Measurements from ENCODE around the gene APOA1.

APOA1 gene

DNA sequence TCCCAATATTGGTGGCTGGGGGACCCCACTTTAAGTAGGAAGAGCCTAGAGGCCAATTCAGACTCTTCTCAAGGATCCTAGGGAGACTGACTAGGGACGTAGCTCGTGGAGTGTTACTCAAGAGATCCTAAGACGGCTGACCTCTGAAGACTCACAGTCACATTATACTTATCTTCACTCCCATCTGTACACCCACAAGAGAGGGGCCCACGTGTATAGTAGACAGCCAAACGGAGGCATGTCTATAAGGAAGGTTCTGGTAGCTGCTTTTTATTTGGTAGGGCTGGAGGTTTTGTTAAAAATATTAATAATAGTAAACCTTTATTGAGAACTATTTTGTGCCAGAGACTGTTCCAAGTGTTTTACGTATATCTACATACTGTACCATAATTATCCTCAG, 22.9 kb upstream of the APOA1 start:
- Histone ChIP-seq H3K9me3 (ENCODE audit: control insufficient read depth, low read length) (no peaks in the 10 kb centered on the region), H3K4me1 (ENCODE audit: control insufficient read depth, insufficient read depth, low read length) (no peaks in the 10 kb centered on the region), H3K27ac (ENCODE audit: insufficient read depth, low read depth, low read length, poor library complexity, severe bottlenecking) (no peak overlapping the region), H3K36me3 (ENCODE audit: control insufficient read depth, insufficient read depth, low read length) (peaks cover 34% of the 10 kb centered on the region), H3K4me3 (ENCODE audit: insufficient read depth, low read depth, low read length) (no peak overlapping the region), H3K27me3 (ENCODE audit: control insufficient read depth, insufficient read depth, low read length, poor library complexity, severe bottlenecking) (no peaks in the 10 kb centered on the region)
- WGBS, 2 experiments: 87 to 98% methylated on average over 3 to 4 of the region's 6 CpGs

DNA sequence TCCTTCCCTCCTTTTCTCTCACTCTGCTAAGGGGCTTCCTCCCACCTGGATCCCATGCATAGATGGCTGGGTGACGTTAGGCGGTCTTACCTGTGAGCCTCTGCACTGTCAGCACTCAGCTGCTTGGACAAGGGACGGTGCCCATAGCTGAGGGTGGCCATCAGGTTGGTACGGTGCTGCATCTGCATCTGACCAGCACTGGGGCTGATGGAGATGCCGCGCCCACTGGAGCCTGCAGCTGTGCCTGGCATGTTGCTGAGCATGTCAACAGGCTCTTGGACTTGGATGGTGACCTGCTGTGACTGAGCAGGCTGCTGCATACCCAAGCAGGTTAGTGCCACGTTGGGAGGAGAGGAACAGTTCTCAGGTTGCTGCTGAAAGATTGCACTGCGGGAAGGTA, 21.8 kb upstream of the APOA1 start:
- Histone ChIP-seq H3K4me3 (ENCODE audit: insufficient read depth, low read depth, low read length) (no peak overlapping the region), H3K27me3 (ENCODE audit: control insufficient read depth, insufficient read depth, low read length, poor library complexity, severe bottlenecking) (no peaks in the 10 kb centered on the region), H3K27ac (ENCODE audit: insufficient read depth, low read depth, low read length, poor library complexity, severe bottlenecking) (no peak overlapping the region), H3K4me1 (ENCODE audit: control insufficient read depth, insufficient read depth, low read length) (no peaks in the 10 kb centered on the region), H3K9me3 (ENCODE audit: control insufficient read depth, low read length) (no peaks in the 10 kb centered on the region), H3K36me3 (ENCODE audit: control insufficient read depth, insufficient read depth, low read length) (peaks cover 36% of the 10 kb centered on the region)
- 95% methylated on average over 8 of the region's 8 CpGs for WGBS, 2 experiments

DNA sequence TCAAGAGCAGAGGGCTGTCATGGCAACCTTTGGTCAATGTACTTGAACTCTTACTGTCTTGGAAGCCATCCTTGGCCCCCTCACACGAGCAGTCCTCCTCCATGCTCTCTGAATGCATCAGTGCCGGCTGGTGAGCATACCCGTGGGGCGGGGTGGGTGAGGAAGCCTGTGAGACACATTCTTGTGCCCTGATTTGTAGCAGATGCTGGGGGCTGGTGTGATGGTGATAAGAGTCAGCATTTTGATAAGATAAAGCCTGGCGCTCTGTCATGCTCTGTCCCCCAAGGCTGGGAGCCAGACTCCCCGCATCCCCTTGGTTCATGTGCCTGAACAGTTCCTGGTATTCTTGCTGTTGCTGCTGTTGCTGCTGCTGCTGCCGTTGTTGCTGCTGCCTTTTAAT, 20.5 kb upstream of the APOA1 start:
- Histone ChIP-seq H3K27me3 (ENCODE audit: control insufficient read depth, insufficient read depth, low read length, poor library complexity, severe bottlenecking) (no peaks in the 10 kb centered on the region), H3K36me3 (ENCODE audit: control insufficient read depth, insufficient read depth, low read length) (peaks cover 39% of the 10 kb centered on the region), H3K4me1 (ENCODE audit: control insufficient read depth, insufficient read depth, low read length) (no peaks in the 10 kb centered on the region), H3K9me3 (ENCODE audit: control insufficient read depth, low read length) (no peaks in the 10 kb centered on the region), H3K27ac (ENCODE audit: insufficient read depth, low read depth, low read length, poor library complexity, severe bottlenecking) (no peak overlapping the region), H3K4me3 (ENCODE audit: insufficient read depth, low read depth, low read length) (no peak overlapping the region)
- 94% methylated on average over 7 of the region's 7 CpGs for WGBS, 2 experiments

- no peak overlapping the region for H3K27ac ChIP-seq (ENCODE audit: insufficient read depth, low read depth, low read length, poor library complexity, severe bottlenecking)
- H3K36me3 ChIP-seq (ENCODE audit: control insufficient read depth, insufficient read depth, low read length): peaks cover 39% of the 10 kb centered on the region
- no peaks in the 10 kb centered on the region for H3K27me3 ChIP-seq (ENCODE audit: control insufficient read depth, insufficient read depth, low read length, poor library complexity, severe bottlenecking)
- no peaks in the 10 kb centered on the region for H3K9me3 ChIP-seq (ENCODE audit: control insufficient read depth, low read length)
- no peak overlapping the region for H3K4me3 ChIP-seq (ENCODE audit: insufficient read depth, low read depth, low read length)
- no peaks in the 10 kb centered on the region for H3K4me1 ChIP-seq (ENCODE audit: control insufficient read depth, insufficient read depth, low read length)
- WGBS, 2 experiments: 90 to 92% methylated on average over 1 to 2 of the region's 2 CpGs
Observed at GRCh38 chr11:116857316-116857715, 19.9 kb upstream of the APOA1 start.

GRCh38 chr11:116856423-116856822, 19.0 kb upstream of the APOA1 start:
- Histone ChIP-seq H3K4me3 (ENCODE audit: insufficient read depth, low read depth, low read length) (no peak overlapping the region), H3K4me1 (ENCODE audit: control insufficient read depth, insufficient read depth, low read length) (no peaks in the 10 kb centered on the region), H3K27me3 (ENCODE audit: control insufficient read depth, insufficient read depth, low read length, poor library complexity, severe bottlenecking) (no peaks in the 10 kb centered on the region), H3K36me3 (ENCODE audit: control insufficient read depth, insufficient read depth, low read length) (peaks cover 31% of the 10 kb centered on the region), H3K27ac (ENCODE audit: insufficient read depth, low read depth, low read length, poor library complexity, severe bottlenecking) (no peak overlapping the region), H3K9me3 (ENCODE audit: control insufficient read depth, low read length) (no peaks in the 10 kb centered on the region)
- 87 to 88% methylated on average over 5 of the region's 5 CpGs for WGBS, 2 experiments

GRCh38 chr11:116855413-116855812, 18.0 kb upstream of the APOA1 start:
- Histone ChIP-seq H3K27me3 (ENCODE audit: control insufficient read depth, insufficient read depth, low read length, poor library complexity, severe bottlenecking) (no peaks in the 10 kb centered on the region), H3K36me3 (ENCODE audit: control insufficient read depth, insufficient read depth, low read length) (peaks cover 25% of the 10 kb centered on the region), H3K9me3 (ENCODE audit: control insufficient read depth, low read length) (no peaks in the 10 kb centered on the region), H3K27ac (ENCODE audit: insufficient read depth, low read depth, low read length, poor library complexity, severe bottlenecking) (no peak overlapping the region), H3K4me1 (ENCODE audit: control insufficient read depth, insufficient read depth, low read length) (no peaks in the 10 kb centered on the region), H3K4me3 (ENCODE audit: insufficient read depth, low read depth, low read length) (no peak overlapping the region)
- 92 to 96% methylated on average over 6 to 7 of the region's 7 CpGs for WGBS, 2 experiments

DNA sequence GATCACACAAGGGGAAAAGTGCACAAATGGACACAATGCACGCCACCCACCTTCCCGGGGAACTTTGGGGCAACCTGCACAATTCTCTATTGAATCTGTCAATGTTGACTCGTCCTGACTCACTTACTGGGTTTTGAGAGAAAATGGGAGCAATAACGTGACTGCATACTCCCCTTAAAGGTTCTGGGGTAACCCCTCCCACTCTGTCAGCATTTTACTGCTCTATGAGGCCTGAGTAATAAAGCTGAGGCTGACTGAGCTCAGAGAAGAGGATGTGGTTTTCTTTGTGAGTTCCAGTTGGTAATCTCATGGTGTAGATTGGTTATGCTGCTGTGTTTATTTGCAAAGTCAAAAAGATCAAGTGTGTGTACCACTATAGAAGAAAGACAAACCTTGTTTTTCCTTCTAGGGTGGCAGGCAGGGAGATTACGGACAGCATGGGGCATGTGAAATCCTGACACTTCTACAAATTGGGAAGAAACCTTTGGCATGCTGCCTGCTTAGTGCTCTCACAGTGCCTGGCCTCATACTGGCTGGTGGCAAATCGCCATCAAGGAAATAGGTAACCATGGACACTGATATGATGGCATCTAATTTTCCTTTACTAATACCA, 16.1 kb upstream of the APOA1 start:
- Histone ChIP-seq H3K4me1 (ENCODE audit: control insufficient read depth, insufficient read depth, low read length) (no peaks in the 10 kb centered on the region), H3K36me3 (ENCODE audit: control insufficient read depth, insufficient read depth, low read length) (peaks cover 19% of the 10 kb centered on the region), H3K9me3 (ENCODE audit: control insufficient read depth, low read length) (no peaks in the 10 kb centered on the region), H3K4me3 (ENCODE audit: insufficient read depth, low read depth, low read length) (no peak overlapping the region), H3K27me3 (ENCODE audit: control insufficient read depth, insufficient read depth, low read length, poor library complexity, severe bottlenecking) (no peaks in the 10 kb centered on the region), H3K27ac (ENCODE audit: insufficient read depth, low read depth, low read length, poor library complexity, severe bottlenecking) (no peak overlapping the region)
- 93 to 94% methylated on average over 6 of the region's 6 CpGs for WGBS, 2 experiments

DNA sequence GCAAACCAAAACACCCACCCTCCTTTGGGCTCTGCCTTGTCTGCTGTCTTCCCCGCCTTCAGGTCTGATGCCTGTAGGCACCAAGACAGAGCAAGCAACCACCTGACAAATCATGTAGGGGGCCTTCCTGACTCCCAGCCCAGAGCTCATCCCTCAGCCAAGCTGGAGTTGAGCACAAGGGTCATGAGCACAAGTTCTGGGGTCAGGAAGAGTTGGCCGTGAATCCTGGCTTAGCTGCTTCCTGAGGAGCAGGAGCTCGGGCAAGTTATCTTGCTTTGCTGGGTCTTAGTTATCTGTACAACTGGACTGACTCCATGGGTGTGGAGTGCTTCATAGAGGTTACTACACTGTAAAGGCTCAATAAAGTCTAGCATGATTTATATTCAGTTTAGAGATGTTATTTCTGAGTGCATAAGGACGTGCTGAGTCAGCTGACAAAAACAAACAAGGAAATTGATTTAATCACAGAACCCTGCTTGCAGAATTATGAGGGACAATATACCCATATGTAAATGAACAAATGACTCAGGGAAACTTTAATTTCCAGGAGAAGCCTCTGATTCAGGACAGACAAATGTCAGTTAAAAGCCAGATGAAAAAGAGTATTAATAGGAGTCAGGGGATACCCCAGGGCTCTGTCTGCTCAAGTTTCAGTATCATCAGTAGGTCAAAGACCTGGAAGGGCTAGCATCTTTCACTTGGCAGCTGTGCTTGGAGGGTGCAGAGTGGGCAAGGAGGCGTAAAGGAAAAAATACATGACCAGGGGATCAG, 15.0 kb upstream of the APOA1 start:
- WGBS, 2 experiments: 92 to 93% methylated on average over 5 of the region's 5 CpGs
- Histone ChIP-seq H3K27ac (ENCODE audit: insufficient read depth, low read depth, low read length, poor library complexity, severe bottlenecking) (no peak overlapping the region), H3K27me3 (ENCODE audit: control insufficient read depth, insufficient read depth, low read length, poor library complexity, severe bottlenecking) (no peaks in the 10 kb centered on the region), H3K4me3 (ENCODE audit: insufficient read depth, low read depth, low read length) (no peak overlapping the region), H3K36me3 (ENCODE audit: control insufficient read depth, insufficient read depth, low read length) (peaks cover 10% of the 10 kb centered on the region), H3K4me1 (ENCODE audit: control insufficient read depth, insufficient read depth, low read length) (no peaks in the 10 kb centered on the region), H3K9me3 (ENCODE audit: control insufficient read depth, low read length) (no peaks in the 10 kb centered on the region)

DNA sequence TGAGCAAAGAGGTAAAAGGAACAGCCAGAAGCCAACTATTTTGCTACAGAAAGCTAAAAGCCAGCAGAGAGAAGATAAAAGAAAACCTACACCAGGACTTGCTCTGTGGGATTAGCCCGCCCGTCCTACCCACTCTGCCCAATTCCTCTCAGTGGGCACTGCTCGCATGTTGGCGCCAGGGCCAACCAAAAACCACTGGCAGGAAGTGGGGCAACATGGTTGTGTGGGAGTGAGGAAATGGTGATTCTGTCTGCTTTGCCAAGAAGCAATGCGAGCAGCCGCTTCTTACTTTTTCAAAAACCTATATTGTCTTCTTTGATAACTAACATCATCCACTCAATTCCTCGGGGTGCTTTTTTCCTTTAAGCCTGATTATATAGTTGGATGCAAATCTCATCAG, 14.2 kb upstream of the APOA1 start:
- WGBS, 2 experiments: 87 to 91% methylated on average over 5 to 7 of the region's 7 CpGs
- Histone ChIP-seq H3K36me3 (ENCODE audit: control insufficient read depth, insufficient read depth, low read length) (peaks cover 16% of the 10 kb centered on the region), H3K4me1 (ENCODE audit: control insufficient read depth, insufficient read depth, low read length) (no peaks in the 10 kb centered on the region), H3K9me3 (ENCODE audit: control insufficient read depth, low read length) (no peaks in the 10 kb centered on the region), H3K27me3 (ENCODE audit: control insufficient read depth, insufficient read depth, low read length, poor library complexity, severe bottlenecking) (no peaks in the 10 kb centered on the region), H3K4me3 (ENCODE audit: insufficient read depth, low read depth, low read length) (no peak overlapping the region), H3K27ac (ENCODE audit: insufficient read depth, low read depth, low read length, poor library complexity, severe bottlenecking) (no peak overlapping the region)

DNA sequence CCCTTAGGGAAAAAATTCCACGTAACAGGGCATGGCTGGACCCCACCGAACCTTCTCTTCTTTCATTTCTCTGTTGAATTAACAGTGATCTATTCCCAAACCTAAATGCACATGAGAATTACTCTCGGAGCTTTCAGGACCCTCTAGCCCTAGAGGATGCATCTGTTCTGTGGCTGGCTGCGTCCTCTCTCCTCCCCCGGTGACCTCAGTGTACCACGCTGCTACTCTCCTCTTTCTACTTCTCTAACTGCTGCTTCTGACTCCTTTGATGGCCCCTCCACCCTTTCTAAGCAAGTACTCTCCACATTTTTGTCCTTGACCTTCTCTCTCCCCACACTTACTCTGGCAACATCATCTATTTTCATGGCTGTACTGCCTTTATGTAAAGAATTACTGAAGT, 12.1 kb upstream of the APOA1 start:
- WGBS, 2 experiments: 92 to 95% methylated on average over 6 of the region's 6 CpGs
- no peaks in the 10 kb centered on the region for H3K27me3 ChIP-seq (ENCODE audit: control insufficient read depth, insufficient read depth, low read length, poor library complexity, severe bottlenecking)
- peaks cover 27% of the 10 kb centered on the region for H3K36me3 ChIP-seq (ENCODE audit: control insufficient read depth, insufficient read depth, low read length)
- no peak overlapping the region for H3K4me3 ChIP-seq (ENCODE audit: insufficient read depth, low read depth, low read length)
- no peak overlapping the region for H3K27ac ChIP-seq (ENCODE audit: insufficient read depth, low read depth, low read length, poor library complexity, severe bottlenecking)
- H3K9me3 ChIP-seq (ENCODE audit: control insufficient read depth, low read length): no peaks in the 10 kb centered on the region
- H3K4me1 ChIP-seq (ENCODE audit: control insufficient read depth, insufficient read depth, low read length): no peaks in the 10 kb centered on the region
